ENCODE results near the gene MYLK.

The MYLK gene

GRCh38 chr3:123668906-123669305 is 215.2 kb downstream of the MYLK start:
- Histone ChIP-seq H3K79me2 (ENCODE audit: control insufficient read depth, insufficient read depth, low read length) (no peaks in the 10 kb centered on the region), H3K79me1 (ENCODE audit: low read length) (no peaks in the 10 kb centered on the region), H3K23ac (ENCODE audit: low read length) (no peak overlapping the region), H2BK120ac (ENCODE audit: low read depth, low read length) (no peak overlapping the region), H3K27ac (ENCODE audit: low read depth, low read length) (no peak overlapping the region), H3K36me3 (ENCODE audit: control insufficient read depth, insufficient read depth, low read length) (no peaks in the 10 kb centered on the region), H2AK5ac (ENCODE audit: low read length) (no peak overlapping the region), H3K4me3 (ENCODE audit: low read length) (no peak overlapping the region), H3K4ac (ENCODE audit: low read depth, low read length) (no peak overlapping the region), H3K56ac (ENCODE audit: low read length) (no peak overlapping the region), H3K4me2 (ENCODE audit: low read length) (no peak overlapping the region), H3K4me1 (ENCODE audit: control insufficient read depth, low read depth, low read length) (no peaks in the 10 kb centered on the region), H4K5ac (ENCODE audit: low read length) (no peak overlapping the region), H2BK5ac (ENCODE audit: low read length) (no peak overlapping the region), H3K27me3 (ENCODE audit: insufficient read depth, low read length, poor library complexity) (no peaks in the 10 kb centered on the region), H4K8ac (ENCODE audit: low read depth, low read length) (no peak overlapping the region), H2BK15ac (replicated peaks; ENCODE audit: low read depth) (no peak overlapping the region), H3K18ac (ENCODE audit: low read length) (no peak overlapping the region), H3K9ac (ENCODE audit: low read length) (no peak overlapping the region)
- no CpG with 5 or more reads among the region's 8 CpGs for WGBS (ENCODE audit: extremely low coverage, insufficient coverage, low lambda C conversion rate)
- DNase-seq: no peak

GRCh38 chr3:123667784-123668183 is 216.3 kb downstream of the MYLK start:
- Histone ChIP-seq H3K4ac (ENCODE audit: low read depth, low read length) (no peak overlapping the region), H3K27me3 (ENCODE audit: insufficient read depth, low read length, poor library complexity) (no peaks in the 10 kb centered on the region), H3K4me1 (ENCODE audit: control insufficient read depth, low read depth, low read length) (no peaks in the 10 kb centered on the region), H2AK5ac (ENCODE audit: low read length) (no peak overlapping the region), H3K79me2 (ENCODE audit: control insufficient read depth, insufficient read depth, low read length) (no peaks in the 10 kb centered on the region), H3K79me1 (ENCODE audit: low read length) (no peaks in the 10 kb centered on the region), H3K56ac (ENCODE audit: low read length) (no peak overlapping the region), H3K27ac (ENCODE audit: low read depth, low read length) (no peak overlapping the region), H3K4me2 (ENCODE audit: low read length) (no peak overlapping the region), H3K36me3 (ENCODE audit: control insufficient read depth, insufficient read depth, low read length) (no peaks in the 10 kb centered on the region), H4K5ac (ENCODE audit: low read length) (no peak overlapping the region), H2BK15ac (replicated peaks; ENCODE audit: low read depth) (no peak overlapping the region), H3K18ac (ENCODE audit: low read length) (no peak overlapping the region), H3K9ac (ENCODE audit: low read length) (no peak overlapping the region), H3K4me3 (ENCODE audit: low read length) (no peak overlapping the region), H2BK5ac (ENCODE audit: low read length) (no peak overlapping the region), H2BK120ac (ENCODE audit: low read depth, low read length) (no peak overlapping the region), H4K8ac (ENCODE audit: low read depth, low read length) (no peak overlapping the region), H3K23ac (ENCODE audit: low read length) (no peak overlapping the region)
- no CpG with 5 or more reads among the region's 6 CpGs for WGBS (ENCODE audit: extremely low coverage, insufficient coverage, low lambda C conversion rate)
- DNase-seq: no peak

GRCh38 chr3:123664753-123665152 is 219.4 kb downstream of the MYLK start:
- no peak overlapping the region for H3K18ac ChIP-seq (ENCODE audit: low read length)
- H4K5ac ChIP-seq (ENCODE audit: low read length): no peak overlapping the region
- no peak overlapping the region for H3K4me3 ChIP-seq (ENCODE audit: low read length)
- no peak overlapping the region for H2BK120ac ChIP-seq (ENCODE audit: low read depth, low read length)
- no peak overlapping the region for H2BK5ac ChIP-seq (ENCODE audit: low read length)
- H3K27ac ChIP-seq (ENCODE audit: low read depth, low read length): no peak overlapping the region
- H2AK5ac ChIP-seq (ENCODE audit: low read length): no peak overlapping the region
- no peak for DNase-seq
- H3K4me2 ChIP-seq (ENCODE audit: low read length): no peak overlapping the region
- H3K23ac ChIP-seq (ENCODE audit: low read length): no peak overlapping the region
- no peaks in the 10 kb centered on the region for H3K27me3 ChIP-seq (ENCODE audit: insufficient read depth, low read length, poor library complexity)
- H3K4me1 ChIP-seq (ENCODE audit: control insufficient read depth, low read depth, low read length): no peaks in the 10 kb centered on the region
- no peak overlapping the region for H3K4ac ChIP-seq (ENCODE audit: low read depth, low read length)
- H3K79me2 ChIP-seq (ENCODE audit: control insufficient read depth, insufficient read depth, low read length): no peaks in the 10 kb centered on the region
- no peaks in the 10 kb centered on the region for H3K79me1 ChIP-seq (ENCODE audit: low read length)
- H3K56ac ChIP-seq (ENCODE audit: low read length): no peak overlapping the region
- H3K9ac ChIP-seq (ENCODE audit: low read length): no peak overlapping the region
- H3K36me3 ChIP-seq (ENCODE audit: control insufficient read depth, insufficient read depth, low read length): no peaks in the 10 kb centered on the region
- no peak overlapping the region for H4K8ac ChIP-seq (ENCODE audit: low read depth, low read length)
- H2BK15ac ChIP-seq (replicated peaks; ENCODE audit: low read depth): no peak overlapping the region

GRCh38 chr3:123663977-123664376 is 220.2 kb downstream of the MYLK start:
- H3K79me1 ChIP-seq (ENCODE audit: low read length): no peaks in the 10 kb centered on the region
- no peak overlapping the region for H3K4me3 ChIP-seq (ENCODE audit: low read length)
- H2BK120ac ChIP-seq (ENCODE audit: low read depth, low read length): no peak overlapping the region
- H4K8ac ChIP-seq (ENCODE audit: low read depth, low read length): no peak overlapping the region
- H3K4me2 ChIP-seq (ENCODE audit: low read length): no peak overlapping the region
- H3K27me3 ChIP-seq (ENCODE audit: insufficient read depth, low read length, poor library complexity): no peaks in the 10 kb centered on the region
- no peak overlapping the region for H3K27ac ChIP-seq (ENCODE audit: low read depth, low read length)
- no peak overlapping the region for H3K4ac ChIP-seq (ENCODE audit: low read depth, low read length)
- H4K5ac ChIP-seq (ENCODE audit: low read length): no peak overlapping the region
- H3K36me3 ChIP-seq (ENCODE audit: control insufficient read depth, insufficient read depth, low read length): no peaks in the 10 kb centered on the region
- whole genome bisulfite sequencing (ENCODE audit: extremely low coverage, insufficient coverage, low lambda C conversion rate): no CpG with 5 or more reads among the region's 9 CpGs
- DNase-seq: no peak
- no peak overlapping the region for H3K56ac ChIP-seq (ENCODE audit: low read length)
- H3K18ac ChIP-seq (ENCODE audit: low read length): no peak overlapping the region
- H3K9ac ChIP-seq (ENCODE audit: low read length): no peak overlapping the region
- H2AK5ac ChIP-seq (ENCODE audit: low read length): no peak overlapping the region
- no peak overlapping the region for H3K23ac ChIP-seq (ENCODE audit: low read length)
- no peaks in the 10 kb centered on the region for H3K4me1 ChIP-seq (ENCODE audit: control insufficient read depth, low read depth, low read length)
- H2BK5ac ChIP-seq (ENCODE audit: low read length): no peak overlapping the region
- H3K79me2 ChIP-seq (ENCODE audit: control insufficient read depth, insufficient read depth, low read length): no peaks in the 10 kb centered on the region
- no peak overlapping the region for H2BK15ac ChIP-seq (replicated peaks; ENCODE audit: low read depth)

GRCh38 chr3:123661973-123662372 is 222.2 kb downstream of the MYLK start:
- H2BK120ac ChIP-seq (ENCODE audit: low read depth, low read length): no peak overlapping the region
- WGBS (ENCODE audit: extremely low coverage, insufficient coverage, low lambda C conversion rate): no CpG with 5 or more reads among the region's 1 CpG
- H3K23ac ChIP-seq (ENCODE audit: low read length): no peak overlapping the region
- H4K8ac ChIP-seq (ENCODE audit: low read depth, low read length): no peak overlapping the region
- no peak overlapping the region for H2AK5ac ChIP-seq (ENCODE audit: low read length)
- no peak overlapping the region for H3K4ac ChIP-seq (ENCODE audit: low read depth, low read length)
- no peak overlapping the region for H2BK5ac ChIP-seq (ENCODE audit: low read length)
- H3K36me3 ChIP-seq (ENCODE audit: control insufficient read depth, insufficient read depth, low read length): no peaks in the 10 kb centered on the region
- H3K4me1 ChIP-seq (ENCODE audit: control insufficient read depth, low read depth, low read length): no peaks in the 10 kb centered on the region
- H3K79me1 ChIP-seq (ENCODE audit: low read length): no peaks in the 10 kb centered on the region
- no peak overlapping the region for H3K18ac ChIP-seq (ENCODE audit: low read length)
- H3K27me3 ChIP-seq (ENCODE audit: insufficient read depth, low read length, poor library complexity): no peaks in the 10 kb centered on the region
- no peak overlapping the region for H4K5ac ChIP-seq (ENCODE audit: low read length)
- no peak overlapping the region for H3K9ac ChIP-seq (ENCODE audit: low read length)
- no peak overlapping the region for H2BK15ac ChIP-seq (replicated peaks; ENCODE audit: low read depth)
- no peaks in the 10 kb centered on the region for H3K79me2 ChIP-seq (ENCODE audit: control insufficient read depth, insufficient read depth, low read length)
- H3K56ac ChIP-seq (ENCODE audit: low read length): no peak overlapping the region
- no peak overlapping the region for H3K4me3 ChIP-seq (ENCODE audit: low read length)
- H3K4me2 ChIP-seq (ENCODE audit: low read length): no peak overlapping the region
- H3K27ac ChIP-seq (ENCODE audit: low read depth, low read length): no peak overlapping the region
- no peak for DNase-seq

GRCh38 chr3:123660900-123661299 is 223.2 kb downstream of the MYLK start:
- Histone ChIP-seq H3K18ac (ENCODE audit: low read length) (no peak overlapping the region), H3K4ac (ENCODE audit: low read depth, low read length) (no peak overlapping the region), H3K9ac (ENCODE audit: low read length) (no peak overlapping the region), H2BK5ac (ENCODE audit: low read length) (no peak overlapping the region), H2BK120ac (ENCODE audit: low read depth, low read length) (no peak overlapping the region), H3K27me3 (ENCODE audit: insufficient read depth, low read length, poor library complexity) (no peaks in the 10 kb centered on the region), H2AK5ac (ENCODE audit: low read length) (no peak overlapping the region), H3K23ac (ENCODE audit: low read length) (no peak overlapping the region), H3K56ac (ENCODE audit: low read length) (no peak overlapping the region), H4K8ac (ENCODE audit: low read depth, low read length) (no peak overlapping the region), H3K4me3 (ENCODE audit: low read length) (no peak overlapping the region), H3K79me2 (ENCODE audit: control insufficient read depth, insufficient read depth, low read length) (no peaks in the 10 kb centered on the region), H4K5ac (ENCODE audit: low read length) (no peak overlapping the region), H3K4me1 (ENCODE audit: control insufficient read depth, low read depth, low read length) (no peaks in the 10 kb centered on the region), H3K4me2 (ENCODE audit: low read length) (no peak overlapping the region), H3K36me3 (ENCODE audit: control insufficient read depth, insufficient read depth, low read length) (no peaks in the 10 kb centered on the region), H3K27ac (ENCODE audit: low read depth, low read length) (no peak overlapping the region), H2BK15ac (replicated peaks; ENCODE audit: low read depth) (no peak overlapping the region), H3K79me1 (ENCODE audit: low read length) (no peaks in the 10 kb centered on the region)
- no peak for DNase-seq
- no CpG with 5 or more reads among the region's 9 CpGs for WGBS (ENCODE audit: extremely low coverage, insufficient coverage, low lambda C conversion rate)
